Hepatocyte (in vitro differentiated cells): ENCODE results near the gene TCAP. TPM values are rescaled to one million over a fixed set of nuclear protein-coding genes. Genes with fewer than 3 reads are reported as not detected.

Experiments
- DNase-seq: peaks from one replicate; pipeline ENCODE4 v3.0.0-alpha.2; 2016; ENCODE audit warnings: low spot score
- H2AFZ ChIP-seq: fragments of 200-600 bp; sonication (generic); 2 replicates; pipeline ENCODE4 v1.6.0; 2016; ENCODE audit warnings: antibody characterized with exemption, mild to moderate bottlenecking
- H3K27ac ChIP-seq: fragments of 200-600 bp; sonication (generic); 2 replicates; pipeline ENCODE4 v1.5.1; 2016; ENCODE audit warnings: mild to moderate bottlenecking
- H3K27me3 ChIP-seq: fragments of 200-600 bp; sonication (generic); 2 replicates; pipeline ENCODE4 v1.6.1; 2016
- H3K36me3 ChIP-seq: fragments of 200-600 bp; sonication (generic); replicated peaks from 2 replicates; pipeline ENCODE4 v1.5.1; 2016; ENCODE audit warnings: low read depth; ENCODE audit not compliant: insufficient read depth
- H3K4me1 ChIP-seq: fragments of 200-600 bp; sonication (generic); 2 replicates; pipeline ENCODE4 v1.5.1; 2016; ENCODE audit warnings: mild to moderate bottlenecking, moderate library complexity; ENCODE audit not compliant: insufficient read depth
- H3K4me2 ChIP-seq: fragments of 200-600 bp; sonication (generic); 2 replicates; pipeline ENCODE4 v1.6.0; 2016
- H3K4me3 ChIP-seq: fragments of 200-600 bp; sonication (generic); 2 replicates; pipeline ENCODE4 v1.5.1; 2016; ENCODE audit warnings: mild to moderate bottlenecking
- H3K79me2 ChIP-seq: fragments of 200-600 bp; sonication (generic); 2 replicates; pipeline ENCODE4 v1.6.0; 2017; ENCODE audit warnings: mild to moderate bottlenecking
- H3K9me2 ChIP-seq: fragments of 200-600 bp; sonication (generic); replicated peaks from 2 replicates; pipeline ENCODE4 v1.6.0; 2017; ENCODE audit warnings: mild to moderate bottlenecking; ENCODE audit not compliant: insufficient read depth
- H3K9me3 ChIP-seq: fragments of 200-600 bp; sonication (generic); 2 replicates; pipeline ENCODE4 v1.5.1; 2016; ENCODE audit warnings: low read depth, mild to moderate bottlenecking
- H4K20me1 ChIP-seq: fragments of 200-600 bp; sonication (generic); 2 replicates; pipeline ENCODE4 v1.6.0; 2016; ENCODE audit warnings: mild to moderate bottlenecking; ENCODE audit not compliant: insufficient read depth, poor library complexity, severe bottlenecking
- EZH2 ChIP-seq: fragments of 200-600 bp; sonication (generic); IDR thresholded peaks from 2 replicates; pipeline ENCODE4 v1.6.1; 2016; ENCODE audit warnings: antibody characterized with exemption, mild to moderate bottlenecking, borderline replicate concordance
- EZH2phosphoT487 ChIP-seq: fragments of 200-600 bp; sonication (generic); IDR thresholded peaks from one replicate; pipeline ENCODE4 v1.6.1; 2018; ENCODE audit warnings: antibody characterized with exemption, mild to moderate bottlenecking, low read depth, moderate library complexity; ENCODE audit not compliant: unreplicated experiment, severe bottlenecking
- WGBS: methylation state at CpG from one replicate; pipeline ENCODE4 v1.1.6; 2016; ENCODE audit warnings: low lambda C conversion rate; ENCODE audit errors: missing lambda C conversion rate; 5-methylcytosine and 5-hydroxymethylcytosine counted together
- polyA plus RNA-seq: library from polyadenylated mRNA; unstranded; fragments of >200 nt; fragmentation: Nextera tagmentation; extraction: Ambion mirVana; gene quantifications from 2 replicates; pipeline ENCODE4 v1.2.1, GENCODE V29; 2016
- total RNA-seq: library from RNA; depleted of rRNA; stranded (reverse); fragments of >200 nt; gene quantifications from 2 replicates; pipeline ENCODE4 v1.2.3, GENCODE V29; 2014
- TF ChIP-seq, protein P1 (sequence below): fragments of 200-600 bp; sonication (generic); IDR thresholded peaks from 2 replicates; pipeline ENCODE4 v1.5.1; 2016; ENCODE audit warnings: antibody characterized with exemption, mild to moderate bottlenecking; ENCODE audit not compliant: poor library complexity

TCAP gene
- total and polyA plus RNA-seq, 2 experiments from 2014 or later = 0.64 to 0.90 TPM

DNA sequence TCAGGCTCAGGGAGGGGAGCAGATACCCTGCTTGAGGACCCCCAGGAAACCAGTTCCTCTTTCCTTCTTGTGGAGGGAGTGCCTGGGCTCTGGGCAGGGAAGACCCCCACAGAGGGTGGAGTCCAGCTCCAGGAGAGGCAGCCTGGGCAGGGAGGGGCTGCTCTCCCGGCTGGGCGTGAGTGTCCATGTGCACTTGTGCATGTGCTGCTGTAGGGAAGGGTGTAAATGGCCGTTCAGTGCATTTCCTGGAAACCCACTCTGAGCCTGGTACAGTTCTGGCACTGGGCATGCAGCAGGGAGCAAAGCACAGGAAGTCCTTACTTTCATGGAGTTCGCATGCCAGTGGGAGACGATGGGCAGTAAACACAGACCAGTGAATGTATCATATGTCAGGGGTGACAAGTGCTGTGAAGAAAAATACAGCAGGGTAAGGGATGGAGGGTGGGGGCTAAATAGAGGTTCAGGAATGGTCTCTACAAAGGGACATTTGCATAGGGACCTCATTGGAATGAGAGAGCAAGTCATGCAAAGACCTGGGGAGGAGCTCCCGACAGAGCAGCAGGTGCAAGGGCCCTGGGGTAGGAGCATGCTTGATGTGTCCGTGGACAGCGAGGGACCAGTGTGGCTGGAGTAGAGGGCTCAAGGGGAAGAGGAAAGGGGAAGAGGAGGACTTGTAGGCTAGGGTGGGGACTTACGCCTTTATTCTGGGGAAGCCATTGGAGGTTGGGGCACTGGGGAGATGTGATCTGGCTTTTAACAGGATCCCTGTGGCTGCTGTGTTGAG is 22.7 kb upstream of the TCAP start:
- H3K9me3 ChIP-seq = no peaks in the 10 kb centered on the region
- WGBS = 94% methylated on average over 9 of the region's 9 CpGs
- H3K9me2 ChIP-seq = no peaks in the 10 kb centered on the region
- no peak overlapping the region for H3K27ac ChIP-seq
- no peak overlapping the region for H3K4me2 ChIP-seq
- no peaks in the 10 kb centered on the region for H3K36me3 ChIP-seq
- peaks cover 31% of the 10 kb centered on the region for H3K4me1 ChIP-seq
- TF ChIP-seq, protein P1, sequence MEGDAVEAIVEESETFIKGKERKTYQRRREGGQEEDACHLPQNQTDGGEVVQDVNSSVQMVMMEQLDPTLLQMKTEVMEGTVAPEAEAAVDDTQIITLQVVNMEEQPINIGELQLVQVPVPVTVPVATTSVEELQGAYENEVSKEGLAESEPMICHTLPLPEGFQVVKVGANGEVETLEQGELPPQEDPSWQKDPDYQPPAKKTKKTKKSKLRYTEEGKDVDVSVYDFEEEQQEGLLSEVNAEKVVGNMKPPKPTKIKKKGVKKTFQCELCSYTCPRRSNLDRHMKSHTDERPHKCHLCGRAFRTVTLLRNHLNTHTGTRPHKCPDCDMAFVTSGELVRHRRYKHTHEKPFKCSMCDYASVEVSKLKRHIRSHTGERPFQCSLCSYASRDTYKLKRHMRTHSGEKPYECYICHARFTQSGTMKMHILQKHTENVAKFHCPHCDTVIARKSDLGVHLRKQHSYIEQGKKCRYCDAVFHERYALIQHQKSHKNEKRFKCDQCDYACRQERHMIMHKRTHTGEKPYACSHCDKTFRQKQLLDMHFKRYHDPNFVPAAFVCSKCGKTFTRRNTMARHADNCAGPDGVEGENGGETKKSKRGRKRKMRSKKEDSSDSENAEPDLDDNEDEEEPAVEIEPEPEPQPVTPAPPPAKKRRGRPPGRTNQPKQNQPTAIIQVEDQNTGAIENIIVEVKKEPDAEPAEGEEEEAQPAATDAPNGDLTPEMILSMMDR = no peak
- TF ChIP-seq EZH2 (no peak), EZH2phosphoT487 (no peak)
- DNase-seq = no peak
- no peaks in the 10 kb centered on the region for H3K27me3 ChIP-seq
- H3K4me3 ChIP-seq = no peak overlapping the region
- no peak overlapping the region for H2AFZ ChIP-seq
- peaks cover 9% of the 10 kb centered on the region for H4K20me1 ChIP-seq
- H3K79me2 ChIP-seq = peaks cover 98% of the 10 kb centered on the region

DNA sequence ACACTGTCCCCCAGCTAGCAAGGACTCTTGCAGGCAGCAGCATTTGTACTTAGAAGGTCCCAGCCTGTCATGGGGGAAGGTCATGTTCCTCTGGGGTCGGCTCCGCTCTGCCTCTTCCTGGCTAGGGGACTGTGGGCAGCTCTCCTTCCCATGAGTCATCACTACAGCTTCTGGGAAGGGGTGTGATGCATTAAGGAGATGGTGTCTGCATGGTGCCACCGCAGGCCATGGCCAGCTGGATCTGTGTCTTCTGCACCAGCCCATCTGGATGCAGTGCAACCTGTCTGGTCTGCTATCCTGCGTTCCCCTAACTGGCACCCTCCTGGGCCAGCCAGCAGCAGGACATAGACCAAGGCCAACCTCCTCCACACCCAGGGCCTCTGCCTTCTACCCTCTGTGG is 21.9 kb upstream of the TCAP start:
- Histone ChIP-seq H3K9me2 (no peaks in the 10 kb centered on the region), H2AFZ (no peak overlapping the region), H3K4me3 (no peak overlapping the region), H3K36me3 (no peaks in the 10 kb centered on the region), H3K27me3 (no peaks in the 10 kb centered on the region), H4K20me1 (peaks cover 9% of the 10 kb centered on the region), H3K27ac (no peak overlapping the region), H3K79me2 (peaks cover 96% of the 10 kb centered on the region), H3K4me2 (no peak overlapping the region), H3K9me3 (no peaks in the 10 kb centered on the region), H3K4me1 (peaks cover 25% of the 10 kb centered on the region)
- no peak for DNase-seq
- TF ChIP-seq EZH2phosphoT487 (no peak), EZH2 (no peak)
- TF ChIP-seq, protein P1 = no peak
- 97% methylated on average over 4 of the region's 4 CpGs for WGBS

DNA sequence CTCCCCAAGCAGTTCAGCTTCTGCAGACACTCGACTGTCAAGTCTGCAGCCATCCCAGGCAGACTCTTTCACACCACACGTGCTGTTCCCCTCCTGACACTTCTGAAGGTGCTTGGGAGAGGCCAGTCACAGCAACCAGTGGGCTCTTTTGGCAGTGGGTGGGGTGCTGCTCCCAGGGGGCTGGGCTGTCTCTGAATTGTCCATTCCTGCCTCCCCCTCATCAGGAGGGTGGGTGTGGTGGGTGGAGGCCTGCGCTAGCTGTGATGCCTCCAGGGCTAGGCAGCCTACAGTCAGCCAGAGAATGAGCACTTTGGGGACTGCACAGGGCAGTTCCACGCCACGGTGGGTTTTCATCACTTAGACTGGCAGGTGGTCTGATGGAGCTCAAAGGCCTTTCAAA is 17.9 kb upstream of the TCAP start:
- Histone ChIP-seq H3K27me3 (no peaks in the 10 kb centered on the region), H3K79me2 (peaks cover 83% of the 10 kb centered on the region), H3K9me3 (no peaks in the 10 kb centered on the region), H2AFZ (no peak overlapping the region), H3K9me2 (no peaks in the 10 kb centered on the region), H3K4me1 (peaks cover 8% of the 10 kb centered on the region), H4K20me1 (peaks cover 3% of the 10 kb centered on the region), H3K4me2 (no peak overlapping the region), H3K36me3 (no peaks in the 10 kb centered on the region), H3K4me3 (no peak overlapping the region), H3K27ac (no peak overlapping the region)
- TF ChIP-seq EZH2 (no peak), EZH2phosphoT487 (no peak)
- TF ChIP-seq, protein P1 = no peak
- 80% methylated on average over 4 of the region's 5 CpGs for WGBS
- DNase-seq = no peak
